ENCODE results near the gene ITGB3.
A peak's percentile ranks its signal among the peaks of the same experiment; 100 is the strongest.
"Not testable (repeated sequence)": the region's sequence is repeated elsewhere in the genome, so short reads cannot be mapped to it uniquely, and the experiment has no call there.

ITGB3 gene

GRCh38 chr17:47253541-47254402, at the start of gene ITGB3:
Gene ITGB3, plus strand, starts transcription at chr17:47253827. Its CDS starts 35 bp downstream, at chr17:47253862.
- DNase-seq = peak; percentile 67

DNA sequence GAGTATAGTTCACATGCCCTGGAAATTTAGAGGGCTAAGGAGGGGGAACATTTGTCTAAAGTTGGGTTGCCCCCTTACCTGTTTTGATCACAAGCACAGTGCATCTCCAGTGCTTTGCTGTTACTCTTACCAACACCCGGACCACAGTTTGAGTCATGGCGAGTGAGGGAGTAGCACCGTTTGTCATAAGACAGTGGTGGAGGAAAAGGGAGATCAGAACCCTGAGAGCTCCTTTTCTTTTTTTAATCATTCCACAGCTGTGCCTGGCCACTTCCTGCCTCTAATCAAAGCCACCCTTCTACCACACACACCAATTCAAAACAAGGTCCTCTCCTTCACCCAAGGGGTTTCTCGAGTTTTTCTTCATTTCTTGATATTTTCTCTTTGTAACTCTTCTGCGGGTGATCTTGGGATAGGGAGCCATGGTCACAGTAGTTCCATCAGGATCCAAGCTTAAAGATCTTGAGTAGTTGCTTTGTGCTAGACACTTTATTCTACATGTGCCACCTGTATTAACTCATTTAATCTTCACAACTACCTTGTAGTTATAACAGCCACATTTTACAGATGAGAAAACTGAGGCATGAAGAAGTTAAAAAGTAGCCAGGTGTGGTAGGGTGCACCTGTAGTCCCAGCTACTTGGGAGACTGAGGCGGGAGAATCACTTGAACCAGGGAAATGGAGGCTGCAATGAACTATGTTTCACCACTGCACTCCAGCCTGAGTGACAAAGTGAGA, 49.5 kb upstream of the ITGB3 start:
- peak; percentile 35 for DNase-seq

DNA sequence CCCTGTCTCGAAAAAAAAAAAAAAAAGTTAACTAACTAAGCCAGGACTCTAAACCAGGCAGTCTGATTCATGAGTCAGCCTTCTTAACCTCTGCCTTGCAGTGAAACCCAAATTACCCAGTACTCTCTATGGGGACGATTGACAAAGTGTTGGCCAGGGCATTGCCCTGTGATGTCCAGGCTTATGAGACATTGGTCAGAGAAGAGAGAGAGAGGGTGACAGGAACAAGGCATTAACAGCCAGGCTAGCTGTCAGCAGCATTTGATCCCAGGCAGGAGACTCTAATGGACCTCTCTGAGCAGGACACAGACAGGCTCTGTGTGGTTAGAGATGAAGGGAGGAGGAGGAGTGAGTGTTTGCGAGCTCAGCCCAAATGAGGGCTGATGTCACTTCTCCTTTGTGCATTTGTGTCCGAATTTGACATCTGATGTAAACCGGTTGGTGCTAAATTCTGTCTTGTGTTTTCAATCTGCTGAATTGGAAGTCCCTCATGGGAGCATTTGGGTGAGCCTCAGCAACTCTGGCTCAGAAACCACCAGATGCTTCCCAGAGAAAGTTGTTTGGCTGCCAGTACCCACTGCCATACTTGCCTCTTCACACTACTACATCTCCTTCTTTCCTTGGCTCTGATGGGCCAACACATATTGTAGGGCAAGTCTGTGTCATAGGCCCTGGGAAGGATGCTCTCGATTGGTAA, 48.8 kb upstream of the ITGB3 start:
- DNase-seq = no peak

DNA sequence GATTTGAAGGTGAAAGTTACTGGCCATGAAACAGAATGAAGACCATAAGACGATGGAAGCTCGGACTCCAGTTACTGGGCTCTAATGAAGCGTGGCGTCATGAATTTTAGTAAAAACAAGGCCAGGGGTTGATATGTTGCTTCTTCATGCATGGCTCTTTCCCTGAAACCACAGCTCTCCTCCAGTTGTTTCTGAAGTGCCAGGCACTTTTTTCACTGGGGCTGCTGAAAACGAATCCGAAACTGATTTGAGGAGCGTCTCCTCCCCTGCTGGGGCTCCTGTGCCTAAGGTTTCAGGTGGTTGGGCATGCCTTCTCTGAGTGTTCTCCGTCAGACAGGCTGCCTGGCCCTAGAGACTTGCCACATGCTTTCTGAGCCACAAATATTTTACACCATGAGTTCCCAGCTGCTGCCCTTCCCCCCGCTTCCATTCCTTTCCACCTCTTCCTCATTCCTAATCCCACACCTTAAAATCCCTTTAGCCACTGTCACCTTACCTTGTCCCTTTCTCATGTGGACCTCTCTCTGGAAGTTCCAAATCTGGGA, 48.1 kb upstream of the ITGB3 start:
- peak; percentile 60 for DNase-seq

GRCh38 chr17:47207143-47208067, 46.2 kb upstream of the ITGB3 start:
- DNase-seq = no peak

- DNase-seq = no peak
Measured at GRCh38 chr17:47208744-47209488, 44.7 kb upstream of the ITGB3 start, which contains the start of gene MYL4. Gene MYL4, plus strand, starts transcription at chr17:47209348. Its CDS starts 75 bp downstream, at chr17:47209423.

DNA sequence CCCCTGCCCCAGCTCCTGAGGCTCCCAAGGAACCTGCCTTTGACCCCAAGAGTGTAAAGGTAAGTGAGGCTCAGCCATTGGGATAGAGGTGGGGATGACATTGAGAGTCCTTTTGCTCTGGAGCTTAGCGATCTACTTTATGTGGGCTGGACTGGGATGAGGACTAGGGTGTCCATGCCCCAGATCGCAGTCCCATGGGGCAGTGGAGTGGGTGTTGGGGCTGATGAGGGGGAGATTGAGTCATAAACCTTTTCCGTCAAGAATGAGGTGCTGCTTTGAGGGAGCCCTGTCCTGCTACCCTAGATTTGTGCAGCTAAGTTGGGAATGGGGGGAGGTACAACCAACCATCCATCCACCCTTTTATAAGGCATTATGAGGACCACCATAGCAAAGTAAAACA, 44.1 kb upstream of the ITGB3 start:
- DNase-seq = no peak

DNA sequence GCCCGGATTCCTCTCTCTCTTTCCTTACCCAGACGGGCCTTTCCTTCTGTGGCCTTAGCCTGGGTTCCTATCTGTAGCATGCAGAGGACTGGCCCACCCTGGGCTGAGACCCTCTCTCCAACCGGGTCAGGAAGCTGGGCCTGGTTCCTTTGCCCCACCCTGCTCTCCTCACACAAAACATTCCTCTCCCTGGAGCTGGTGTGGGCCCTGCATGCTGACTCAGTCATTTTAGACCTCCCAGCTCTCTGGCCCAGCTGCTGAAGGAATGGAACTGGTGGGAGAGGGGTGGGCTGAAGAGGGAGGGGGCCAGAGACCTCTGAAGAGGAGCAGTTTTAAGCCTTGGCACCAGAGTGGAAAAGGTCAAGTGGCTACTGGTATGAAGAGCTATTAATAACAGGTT, 43.5 kb upstream of the ITGB3 start:
- no peak for DNase-seq

- DNase-seq = no peak
Measured at GRCh38 chr17:47210779-47211178, 42.8 kb upstream of the ITGB3 start.

- no peak for DNase-seq
Measured at GRCh38 chr17:47212458-47212857, 41.2 kb upstream of the ITGB3 start.

- no peak for DNase-seq
Measured at GRCh38 chr17:47213540-47213939, 40.1 kb upstream of the ITGB3 start.

DNA sequence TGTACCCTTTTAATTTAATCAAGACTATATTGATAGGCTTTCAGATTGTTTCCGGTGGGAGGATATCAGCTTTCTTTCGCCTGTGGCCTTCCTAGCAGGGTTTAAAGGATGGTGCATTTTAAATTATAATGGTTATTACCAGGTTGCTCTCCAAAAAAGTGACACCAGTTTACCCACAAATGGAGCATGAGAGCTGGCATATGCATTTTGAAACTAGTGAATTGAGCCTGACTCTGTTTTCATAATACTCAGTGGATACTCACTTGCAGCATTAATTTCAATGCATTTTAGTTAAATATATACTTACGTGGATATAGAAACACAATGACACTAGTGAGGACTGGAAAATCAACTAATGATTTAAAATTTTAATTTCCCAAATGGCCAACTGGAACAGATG, 38.7 kb upstream of the ITGB3 start:
- no peak for DNase-seq

GRCh38 chr17:47216821-47217220, 36.8 kb upstream of the ITGB3 start:
- DNase-seq = not testable (repeated sequence)

DNA sequence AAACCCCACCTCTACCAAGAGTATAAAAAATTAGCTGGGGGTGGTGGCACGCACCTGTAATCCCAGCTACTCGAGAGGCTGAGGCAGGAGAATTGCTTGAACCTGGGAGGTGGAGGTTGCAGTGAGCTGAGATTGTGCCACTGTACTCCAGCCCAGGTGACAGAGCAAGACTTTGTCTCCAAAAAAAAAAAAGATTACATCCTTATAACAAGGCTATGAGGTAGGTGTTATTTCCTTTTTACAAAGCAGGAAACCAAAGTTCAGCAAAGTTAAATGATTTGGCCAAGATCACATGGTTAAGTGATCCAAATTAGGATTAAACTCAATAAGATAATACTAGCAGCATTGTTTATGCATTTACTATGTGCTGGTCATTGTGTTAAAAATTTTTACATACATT, 36.3 kb upstream of the ITGB3 start:
- DNase-seq = not testable (repeated sequence)

GRCh38 chr17:47218896-47219430, 34.7 kb upstream of the ITGB3 start:
- no peak for DNase-seq

DNA sequence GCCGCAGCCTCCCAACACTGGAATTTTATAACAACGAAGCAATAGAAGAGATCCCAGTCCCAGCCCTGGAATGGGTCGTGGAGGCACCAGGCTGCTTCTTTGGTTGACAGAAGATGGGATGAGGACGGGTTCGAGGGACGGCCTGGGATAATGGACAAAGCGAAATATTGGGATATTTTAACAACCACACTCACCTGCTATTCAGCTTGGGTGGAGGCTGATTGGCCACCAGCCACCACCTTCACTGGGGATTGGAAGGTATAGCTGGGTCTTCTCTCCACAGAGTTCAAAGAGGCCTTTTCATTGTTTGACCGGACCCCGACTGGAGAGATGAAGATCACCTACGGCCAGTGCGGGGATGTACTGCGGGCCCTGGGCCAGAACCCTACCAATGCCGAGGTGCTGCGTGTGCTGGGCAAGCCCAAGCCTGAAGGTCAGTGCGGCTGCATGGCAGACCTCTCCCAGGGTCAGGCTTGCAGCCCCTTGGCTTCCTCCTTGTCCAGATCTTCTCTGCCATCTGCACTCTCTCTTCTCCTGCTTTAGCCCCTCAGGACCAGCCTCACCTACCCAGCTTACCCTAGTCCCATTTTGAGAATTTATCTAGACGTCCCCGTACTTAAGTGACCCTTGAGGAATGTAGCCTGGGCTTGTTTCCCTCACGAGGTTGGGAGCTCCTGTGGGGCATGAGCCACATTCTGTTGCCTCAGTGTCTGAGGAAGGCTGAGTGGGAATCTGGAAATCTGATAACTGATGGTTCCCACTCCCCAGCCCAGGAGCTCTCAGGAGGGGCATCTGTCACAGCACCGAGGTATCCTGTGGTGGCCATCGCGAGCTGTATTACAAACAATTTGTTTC, 33.8 kb upstream of the ITGB3 start:
- DNase-seq = no peak

GRCh38 chr17:47220531-47220999, 33.1 kb upstream of the ITGB3 start:
- no peak for DNase-seq

GRCh38 chr17:47221154-47221553, 32.5 kb upstream of the ITGB3 start:
- no peak for DNase-seq

DNA sequence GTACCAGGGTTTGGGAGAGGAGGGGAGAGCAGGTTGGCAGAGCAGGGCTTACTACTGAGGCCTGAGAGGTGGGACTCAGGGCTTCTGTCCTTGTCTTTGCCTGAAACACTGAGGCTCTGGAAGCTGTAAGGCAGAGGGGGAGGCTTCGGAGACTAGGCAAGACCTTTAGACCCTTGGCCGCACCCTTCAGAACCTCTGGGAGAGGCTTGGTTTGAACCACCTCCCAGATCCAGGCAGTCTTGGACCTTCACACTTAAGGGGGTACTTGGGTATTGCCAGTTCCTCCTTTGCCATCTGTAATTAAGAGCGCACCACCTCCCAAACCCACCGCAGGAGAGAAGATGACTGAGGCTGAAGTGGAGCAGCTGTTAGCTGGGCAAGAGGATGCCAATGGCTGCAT, 31.6 kb upstream of the ITGB3 start:
- no peak for DNase-seq

DNA sequence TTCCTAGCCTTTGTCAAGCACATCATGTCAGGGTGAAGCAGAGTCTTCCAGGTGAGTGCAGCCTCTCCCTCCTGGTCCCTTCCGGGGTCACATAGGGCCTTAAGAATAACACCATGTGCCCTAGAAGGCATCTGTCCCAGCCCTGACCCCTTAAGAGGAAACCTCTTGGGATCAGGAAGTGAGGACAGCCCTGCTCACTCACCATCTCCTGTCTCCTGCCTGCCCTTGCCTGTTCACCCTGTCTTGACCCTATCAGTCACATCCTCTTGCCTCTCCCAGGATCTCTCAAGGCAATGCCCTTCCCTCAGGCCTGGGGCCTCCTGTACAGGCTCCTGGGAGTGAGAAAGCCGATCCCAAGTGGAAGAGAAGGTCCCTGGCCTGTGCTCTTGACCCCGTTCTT, 30.6 kb upstream of the ITGB3 start:
- DNase-seq = no peak

All from activated naive CD4-positive, alpha-beta T cell treated with anti-CD3 and anti-CD28 coated beads, Interleukin-2, amount 50 U/mL, for 16 hours (primary cell).